Cardiac fibroblast (primary cell): ENCODE data around the gene EDEM1.

Experiments used
- DNase-seq, 2 donors: peaks; one replicate each; pipeline versions ENCODE4 v3.0.0 to v3.0.0-alpha.2; 2010; ENCODE audit warnings: low read depth in 2 of 2
- H3K4me3 ChIP-seq, 2 donors: replicated peaks in 1 of 2; 1 replicate in 1 of 2; 2 replicates in 1 of 2; pipeline ENCODE4 v1.5.1; 2011; ENCODE audit warnings: low read depth in 2 of 2, low read length in 2 of 2, mild to moderate bottlenecking in 2 of 2, moderate library complexity in 1 of 2
- TF ChIP-seq, protein P1 (sequence below): IDR thresholded peaks from one replicate; pipeline ENCODE4 v1.5.1; 2011; ENCODE audit warnings: low read depth, mild to moderate bottlenecking, low read length, inconsistent platforms

EDEM1 gene

DNA sequence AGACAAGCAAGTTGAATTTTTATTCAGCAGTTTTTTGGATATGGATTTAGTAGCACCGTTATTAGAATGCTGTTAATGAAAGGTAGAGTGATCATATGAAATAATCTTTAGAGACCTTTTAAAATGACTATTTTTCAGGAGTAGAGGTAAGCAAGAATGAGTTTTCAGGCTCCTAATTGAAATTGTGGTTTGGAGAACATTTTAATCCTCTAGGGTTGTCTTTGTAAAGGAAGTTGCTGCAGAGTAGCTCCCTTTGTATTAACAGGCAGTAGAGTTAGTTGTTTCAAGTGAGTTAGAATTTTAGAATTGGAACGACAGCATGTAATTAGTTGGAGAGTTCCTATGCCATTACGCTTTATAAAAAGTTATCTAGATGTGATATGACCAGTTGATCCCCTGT is 27.2 kb upstream of the EDEM1 start:
- no peak for DNase-seq
- H3K4me3 ChIP-seq, result no peak overlapping the region
- TF ChIP-seq, protein P1, sequence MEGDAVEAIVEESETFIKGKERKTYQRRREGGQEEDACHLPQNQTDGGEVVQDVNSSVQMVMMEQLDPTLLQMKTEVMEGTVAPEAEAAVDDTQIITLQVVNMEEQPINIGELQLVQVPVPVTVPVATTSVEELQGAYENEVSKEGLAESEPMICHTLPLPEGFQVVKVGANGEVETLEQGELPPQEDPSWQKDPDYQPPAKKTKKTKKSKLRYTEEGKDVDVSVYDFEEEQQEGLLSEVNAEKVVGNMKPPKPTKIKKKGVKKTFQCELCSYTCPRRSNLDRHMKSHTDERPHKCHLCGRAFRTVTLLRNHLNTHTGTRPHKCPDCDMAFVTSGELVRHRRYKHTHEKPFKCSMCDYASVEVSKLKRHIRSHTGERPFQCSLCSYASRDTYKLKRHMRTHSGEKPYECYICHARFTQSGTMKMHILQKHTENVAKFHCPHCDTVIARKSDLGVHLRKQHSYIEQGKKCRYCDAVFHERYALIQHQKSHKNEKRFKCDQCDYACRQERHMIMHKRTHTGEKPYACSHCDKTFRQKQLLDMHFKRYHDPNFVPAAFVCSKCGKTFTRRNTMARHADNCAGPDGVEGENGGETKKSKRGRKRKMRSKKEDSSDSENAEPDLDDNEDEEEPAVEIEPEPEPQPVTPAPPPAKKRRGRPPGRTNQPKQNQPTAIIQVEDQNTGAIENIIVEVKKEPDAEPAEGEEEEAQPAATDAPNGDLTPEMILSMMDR, result no peak

DNA sequence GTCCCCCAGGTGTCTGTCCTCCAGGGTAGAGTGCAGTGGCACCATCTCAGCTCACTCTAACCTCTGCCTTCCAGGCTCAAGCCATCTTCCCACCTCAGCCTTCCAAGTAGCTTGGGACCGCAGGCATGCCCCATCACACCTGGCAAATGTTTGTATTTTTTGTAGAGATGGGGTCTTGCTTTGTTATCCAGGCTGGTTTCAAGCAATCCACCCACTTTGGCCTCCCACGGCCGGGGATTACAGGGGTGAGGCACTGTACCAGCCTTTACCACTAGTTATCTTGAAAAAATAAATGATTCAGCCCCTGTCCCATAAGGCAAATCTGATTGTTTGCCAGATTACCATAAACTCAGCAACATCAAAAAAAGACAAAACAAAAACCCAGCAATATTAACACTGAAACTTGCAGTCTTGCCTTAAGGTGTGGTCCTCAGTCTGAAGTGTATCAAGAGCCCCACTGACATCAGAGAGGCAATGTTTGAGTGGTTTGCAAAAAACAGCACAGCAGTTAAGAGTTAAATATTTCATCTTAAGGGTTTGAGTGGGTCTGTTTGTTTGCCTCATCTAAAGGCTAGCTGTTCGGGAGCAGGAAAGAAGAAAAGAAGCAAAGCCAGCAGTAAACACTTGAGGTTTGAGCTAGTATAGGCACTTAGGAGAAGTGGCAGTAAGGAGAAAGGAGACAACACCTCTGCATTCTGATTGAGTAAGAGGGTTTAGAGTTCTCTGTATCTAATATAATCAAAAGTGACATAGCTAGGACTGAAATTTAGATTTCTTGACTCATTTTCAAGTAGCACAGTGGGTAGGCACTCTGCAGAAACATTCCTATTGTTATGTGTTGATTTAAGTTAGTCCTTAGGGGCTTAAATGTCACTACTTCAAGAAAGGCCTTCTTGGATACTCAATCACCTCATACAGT is 26.3 kb upstream of the EDEM1 start:
- TF ChIP-seq, protein P1, result no peak
- peak in 1 of 2 donors; percentile 18 for DNase-seq
- H3K4me3 ChIP-seq, result no peak overlapping the region

DNA sequence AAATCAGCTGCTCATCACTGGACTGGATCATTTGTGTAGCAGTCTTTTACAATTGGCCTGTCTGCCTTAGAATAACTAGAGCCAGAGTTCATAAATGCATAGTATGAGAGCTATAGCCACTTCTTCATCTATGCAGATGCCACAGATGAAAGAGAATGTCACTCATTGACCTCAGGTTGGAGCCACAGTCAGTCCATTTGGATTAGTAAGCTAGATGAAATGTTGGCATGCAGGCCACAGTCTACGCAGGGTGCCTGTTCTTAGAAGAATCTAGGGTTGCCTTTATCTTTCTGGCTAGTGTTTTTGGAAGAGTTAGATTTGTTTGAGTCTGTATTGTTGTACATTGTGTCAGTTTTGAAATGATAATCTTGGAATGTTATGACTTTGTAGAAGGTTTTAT is 25.4 kb upstream of the EDEM1 start:
- TF ChIP-seq, protein P1, result no peak
- DNase-seq, result peak; percentile 77 to 81
- H3K4me3 ChIP-seq, result no peak overlapping the region

DNA sequence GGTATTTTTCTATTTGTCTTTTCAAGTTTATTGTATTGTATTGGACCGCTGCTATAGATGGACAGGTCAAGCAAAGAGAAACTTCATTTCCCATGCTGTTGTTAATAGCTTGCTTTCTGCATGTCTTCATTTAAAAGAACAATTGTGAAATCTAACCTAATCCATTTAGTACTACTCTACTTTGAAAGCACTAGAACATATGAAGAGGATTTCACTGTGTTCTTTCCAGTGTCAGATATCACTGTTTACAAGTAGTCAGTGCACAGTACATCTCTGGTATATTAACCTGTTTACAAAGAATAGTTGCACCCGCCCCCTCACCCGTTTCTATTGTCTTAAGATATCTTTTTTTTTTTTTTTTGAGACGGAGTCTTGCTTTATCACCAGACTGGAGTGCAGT is 21.8 kb upstream of the EDEM1 start:
- TF ChIP-seq, protein P1, result no peak
- DNase-seq, result no peak
- H3K4me3 ChIP-seq, result no peak overlapping the region

DNA sequence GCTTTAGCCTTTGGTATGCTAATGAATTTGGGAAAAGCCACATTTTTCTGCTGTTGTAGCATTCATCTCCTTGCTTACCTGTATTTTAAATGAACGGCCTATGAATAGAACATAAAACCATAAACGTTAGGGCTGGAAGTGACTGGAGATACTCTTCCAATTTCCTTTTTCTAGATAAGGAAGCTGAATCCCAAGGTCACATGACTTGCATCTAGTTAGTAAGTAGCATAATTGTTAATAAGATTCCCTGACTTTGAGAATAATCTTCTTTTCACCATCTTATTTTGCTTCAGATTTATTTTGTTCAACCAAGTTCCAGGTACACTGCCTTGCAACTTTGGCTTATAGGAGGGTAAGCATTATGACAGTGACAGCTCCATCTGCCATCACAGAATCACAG is 20.7 kb upstream of the EDEM1 start:
- H3K4me3 ChIP-seq, result no peak overlapping the region
- DNase-seq, result no peak
- TF ChIP-seq, protein P1, result no peak

DNA sequence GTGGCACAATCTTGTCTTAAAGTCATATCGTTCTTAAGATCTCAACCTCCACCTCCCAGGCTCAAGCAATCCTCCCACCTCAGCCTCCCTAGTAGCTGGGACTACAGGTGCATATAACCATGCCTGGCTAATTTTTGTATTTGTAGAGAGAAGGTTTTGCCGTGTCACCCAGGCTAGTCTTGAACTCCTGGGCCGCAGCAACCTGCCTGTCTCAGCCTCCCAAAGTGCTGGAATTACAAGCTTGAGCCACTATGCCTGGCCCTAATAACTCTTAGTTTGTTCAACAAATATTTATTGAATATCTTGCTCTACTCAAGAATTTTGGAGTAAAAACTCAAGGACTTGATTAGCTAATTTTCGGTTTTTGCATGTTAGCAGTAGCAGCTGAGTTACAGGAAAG is 19.4 kb upstream of the EDEM1 start:
- H3K4me3 ChIP-seq, result no peak overlapping the region
- DNase-seq, result no peak
- TF ChIP-seq, protein P1, result no peak
